Measurements from ENCODE around the gene SUGCT.
"Not testable (repeated sequence)": the region's sequence is repeated elsewhere in the genome, so short reads cannot be mapped to it uniquely, and the experiment has no call there.

The SUGCT gene

DNA sequence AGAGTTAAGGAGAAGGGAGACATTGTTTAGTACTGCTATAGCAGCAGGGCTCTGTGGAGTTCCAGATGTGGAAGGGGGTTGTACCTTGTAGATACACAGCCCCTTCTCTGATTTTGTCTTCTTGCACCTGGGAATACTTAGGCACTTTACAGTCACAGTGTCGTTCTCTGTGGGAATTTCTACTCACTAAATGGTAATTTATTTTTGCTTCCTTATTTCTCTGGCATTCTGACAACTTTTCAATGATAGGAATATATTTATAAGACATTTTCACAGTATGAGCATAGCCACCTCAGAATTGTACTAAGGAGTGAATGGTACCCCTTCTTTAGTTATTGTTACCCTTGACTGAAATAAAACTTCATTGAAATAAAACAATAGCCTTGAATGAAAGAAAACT lies 132.8 kb downstream of the SUGCT start:
- DNase-seq, result no peak

DNA sequence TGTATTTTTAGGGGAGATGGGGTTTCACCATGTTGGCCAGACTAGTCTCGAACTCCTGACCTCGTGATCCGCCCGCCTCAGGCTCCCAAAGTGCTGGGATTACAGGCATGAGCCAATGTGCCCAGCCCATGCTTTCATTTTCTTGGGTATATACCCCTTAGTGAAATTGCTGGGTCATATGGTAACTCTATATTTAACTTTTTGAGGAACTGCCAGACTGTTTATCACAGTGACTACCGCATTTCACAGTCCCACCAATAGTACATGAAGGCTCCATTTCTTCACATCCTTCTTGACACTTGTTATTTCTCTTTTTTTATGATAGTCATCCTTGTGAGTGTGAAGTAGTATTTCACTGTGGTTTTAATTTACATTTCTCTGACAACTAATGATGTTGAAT lies 134.0 kb downstream of the SUGCT start:
- DNase-seq, result not testable (repeated sequence)

GRCh38 chr7:40276061-40276460 lies 141.3 kb downstream of the SUGCT start:
- no peak for DNase-seq

DNA sequence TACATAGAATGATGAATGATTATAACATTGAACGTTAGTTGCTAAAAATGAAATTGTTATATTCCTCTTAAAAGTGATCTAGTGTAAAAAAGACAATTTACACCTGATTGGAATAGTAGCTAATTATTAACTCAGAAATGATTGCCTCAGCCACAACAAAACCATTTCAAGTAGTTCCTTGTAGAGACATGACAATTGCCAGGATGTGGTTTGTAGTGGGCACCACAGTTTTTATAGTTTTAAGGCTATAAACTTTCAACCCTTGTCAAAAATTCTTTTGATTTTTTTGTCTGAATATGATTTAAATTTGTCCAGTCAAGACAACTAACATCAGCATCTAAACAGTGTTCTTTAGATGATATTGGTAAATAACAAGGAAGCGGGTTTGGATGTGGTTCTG lies 145.2 kb downstream of the SUGCT start:
- DNase-seq, result no peak

- no peak for DNase-seq
Measured at GRCh38 chr7:40282858-40283257, 148.1 kb downstream of the SUGCT start.

- DNase-seq, result peak; percentile 15
Measured at GRCh38 chr7:40283391-40283790, 148.6 kb downstream of the SUGCT start.

- DNase-seq, result no peak
Measured at GRCh38 chr7:40288827-40289226, 154.0 kb downstream of the SUGCT start.

GRCh38 chr7:40297741-40298311 lies 163.0 kb downstream of the SUGCT start:
- DNase-seq, result peak; percentile 90

DNA sequence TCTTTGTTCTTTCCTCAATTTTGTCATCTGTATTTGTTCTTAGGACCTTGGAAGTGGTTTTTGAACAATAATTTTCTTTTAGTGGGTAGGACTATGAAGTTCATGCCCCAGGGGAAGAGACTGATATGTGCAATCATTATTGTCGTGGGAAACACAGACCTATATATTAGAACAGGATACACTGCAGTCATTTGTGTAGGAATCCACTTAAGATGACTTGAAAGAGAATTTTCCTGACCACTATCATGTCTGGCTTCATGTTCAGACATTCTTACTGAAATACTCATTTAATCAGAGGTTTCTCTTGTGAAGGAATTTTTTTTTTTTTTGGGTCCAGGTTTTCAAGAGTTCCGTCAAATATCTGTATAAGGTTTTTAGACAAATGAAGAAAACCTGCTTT lies 163.6 kb downstream of the SUGCT start:
- peak; percentile 94 for DNase-seq

GRCh38 chr7:40299097-40299496 lies 164.3 kb downstream of the SUGCT start:
- peak; percentile 95 for DNase-seq

- peak; percentile 30 for DNase-seq
Measured at GRCh38 chr7:40300146-40300670, 165.4 kb downstream of the SUGCT start.

- DNase-seq, result peak; percentile 83
Measured at GRCh38 chr7:40301486-40302068, 166.8 kb downstream of the SUGCT start.

GRCh38 chr7:40303996-40304395 lies 169.2 kb downstream of the SUGCT start:
- DNase-seq, result peak; percentile 84

- peak; percentile 16 for DNase-seq
Measured at GRCh38 chr7:40305229-40305628, 170.4 kb downstream of the SUGCT start.

- peak; percentile 70 for DNase-seq
Measured at GRCh38 chr7:40306025-40306424, 171.2 kb downstream of the SUGCT start.

GRCh38 chr7:40306596-40306995 lies 171.8 kb downstream of the SUGCT start:
- peak; percentile 80 for DNase-seq

DNA sequence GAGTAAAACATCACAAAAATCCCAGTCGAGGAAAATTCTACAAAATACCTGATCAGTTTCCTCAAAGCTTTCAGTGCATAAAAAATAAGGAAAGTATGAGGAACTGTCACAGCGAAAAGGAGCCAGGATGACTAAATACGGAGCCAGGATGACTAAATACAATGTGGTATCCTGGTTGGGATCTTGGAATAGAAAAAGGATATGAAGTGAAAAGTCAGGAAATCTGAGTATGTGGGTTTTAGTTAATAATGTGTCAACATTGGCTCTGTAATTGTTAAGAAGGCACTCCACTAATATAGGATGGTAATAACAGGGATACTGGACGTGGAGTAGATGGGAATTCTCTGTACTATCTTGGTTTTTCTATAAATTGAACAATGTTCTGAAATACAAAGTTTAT lies 175.5 kb downstream of the SUGCT start:
- peak; percentile 57 for DNase-seq

- no peak for DNase-seq
Measured at GRCh38 chr7:40311307-40311706, 176.5 kb downstream of the SUGCT start.

GRCh38 chr7:40315277-40315676 lies 180.5 kb downstream of the SUGCT start:
- DNase-seq, result no peak

DNA sequence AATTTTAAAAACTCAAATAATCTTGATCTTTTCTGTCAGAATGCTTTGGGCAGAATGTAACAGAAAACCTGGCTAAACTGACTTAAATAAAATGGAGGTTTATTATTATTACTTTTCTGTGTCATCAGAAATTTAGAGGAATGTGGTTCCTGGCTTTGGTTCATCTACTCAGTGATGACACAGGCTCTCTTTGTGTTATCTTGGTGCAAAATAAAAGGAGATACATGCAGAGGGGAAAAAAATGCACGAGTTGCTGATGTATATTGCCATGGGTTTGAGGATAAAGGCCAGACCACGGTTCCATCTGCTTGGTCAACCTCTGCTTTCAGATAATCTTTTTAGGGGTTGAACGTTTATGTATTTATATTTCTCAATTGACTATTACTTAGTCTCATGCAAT lies 181.4 kb downstream of the SUGCT start:
- peak; percentile 65 for DNase-seq

DNA sequence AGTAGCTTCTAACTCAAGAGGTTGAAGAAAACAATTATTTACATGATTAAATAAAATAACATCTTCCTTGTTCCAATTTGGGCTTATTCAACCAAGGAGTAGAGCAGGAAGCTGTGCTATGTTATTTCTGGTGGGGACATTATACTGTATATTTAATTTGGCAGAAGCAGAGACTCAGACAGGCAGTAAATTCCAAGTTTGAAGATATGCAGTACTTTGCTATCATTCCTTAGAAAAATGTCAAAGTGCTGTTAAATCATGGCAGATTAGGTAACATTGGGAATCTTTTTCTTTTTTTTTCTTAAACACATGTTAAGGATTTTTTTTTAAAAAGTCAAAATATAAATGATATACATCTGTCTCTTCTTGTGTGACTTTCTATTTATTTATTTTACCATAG lies 190.1 kb downstream of the SUGCT start:
- DNase-seq, result peak; percentile 77

GRCh38 chr7:40327113-40327512 lies 192.3 kb downstream of the SUGCT start:
- DNase-seq, result no peak

DNA sequence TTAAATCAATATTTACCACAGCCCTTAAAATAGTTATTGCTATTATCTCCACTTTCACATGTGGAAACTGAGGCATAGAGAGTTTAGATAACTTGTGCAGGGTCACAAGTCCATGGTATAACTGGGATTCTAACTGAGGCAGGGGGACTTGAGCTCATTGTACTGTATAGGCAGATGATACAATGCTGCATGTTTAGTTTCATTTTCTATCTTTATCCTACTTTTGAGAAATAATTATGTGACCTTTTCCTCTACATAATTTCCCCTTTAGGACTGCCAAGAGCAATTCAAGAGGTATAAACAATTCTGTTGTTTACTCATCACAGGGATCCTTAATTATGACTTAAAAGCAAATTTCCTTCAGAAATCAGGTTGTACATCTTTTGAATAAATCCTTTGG lies 193.1 kb downstream of the SUGCT start:
- no peak for DNase-seq

DNA sequence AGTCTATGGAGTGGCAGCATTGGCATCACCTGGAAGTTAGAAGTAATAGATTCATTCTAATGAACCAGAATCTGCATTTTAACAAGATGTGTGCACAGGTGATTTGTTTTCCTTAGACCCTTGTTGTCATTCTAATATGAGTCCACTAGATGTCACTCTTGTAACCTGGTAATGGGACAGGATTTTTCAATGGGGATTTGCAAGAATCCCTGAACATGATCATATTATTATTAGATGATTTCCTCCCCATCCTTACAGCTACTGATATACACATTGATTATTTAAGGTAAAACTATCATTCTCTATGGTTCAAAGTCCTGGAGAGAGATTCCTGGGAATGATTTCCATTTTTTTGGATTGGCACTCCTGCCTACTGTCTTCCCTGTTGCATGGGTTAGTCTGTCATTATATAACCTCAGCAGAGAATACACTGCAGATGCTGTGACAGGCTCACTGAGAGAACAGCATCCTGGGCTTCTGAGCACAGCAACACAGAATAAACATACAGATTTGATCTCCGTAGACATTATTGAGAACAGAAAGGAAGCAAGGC lies 194.9 kb downstream of the SUGCT start:
- peak; percentile 66 for DNase-seq
